Activated T-cell treated with anti-CD3 and anti-CD28 coated beads, Interleukin-2, amount 50 U/mL, for 4 hours (primary cell): Measurements from ENCODE around the gene SP140. TPM values are rescaled to one million over a fixed set of nuclear protein-coding genes. Genes with fewer than 3 reads are reported as not detected.
"Not testable (repeated sequence)": the region's sequence is repeated elsewhere in the genome, so short reads cannot be mapped to it uniquely, and the experiment has no call there.

Experiments used
- ATAC-seq, 2 donors: fragments of 200-7000 bp; cut with Tn5 transposase; one replicate each; pipeline ENCODE4 v1.10.0; 2021
- DNase-seq: peaks from one replicate; pipeline ENCODE4 v3.0.0-alpha.2; 2020
- H3K27me3 Mint-ChIP-seq: one replicate; pipeline ENCODE4 v1.8.0; 2021; ENCODE audit warnings: low read depth, mixed read lengths
- H3K36me3 Mint-ChIP-seq: one replicate; pipeline ENCODE4 v1.8.0; 2022; ENCODE audit warnings: mixed read lengths; ENCODE audit not compliant: insufficient read depth
- H3K4me1 Mint-ChIP-seq: one replicate; pipeline ENCODE4 v1.8.0; 2021; ENCODE audit warnings: low read depth, mixed read lengths
- H3K4me3 Mint-ChIP-seq: one replicate; pipeline ENCODE4 v1.8.0; 2021; ENCODE audit warnings: mild to moderate bottlenecking, moderate library complexity, mixed read lengths
- H3K9me3 Mint-ChIP-seq: one replicate; pipeline ENCODE4 v1.8.0; 2021; ENCODE audit warnings: mixed read lengths
- total RNA-seq, 3 donors: library from RNA; stranded (reverse); gene quantifications; one replicate each; pipeline ENCODE4 v1.2.1, GENCODE V29; 2021

SP140 gene
- total RNA-seq, 3 donors from 2014 or later: 38.4 to 50.6 (median 43.9) TPM

- H3K4me3 Mint-ChIP-seq: peak overlapping the region; percentile 31
- H3K27me3 Mint-ChIP-seq: no peaks in the 10 kb centered on the region
- ATAC-seq (peak in 1 of 2 donors; percentile 43), DNase-seq (no peak)
- H3K36me3 Mint-ChIP-seq: peaks cover 46% of the 10 kb centered on the region
- H3K4me1 Mint-ChIP-seq: peaks cover 57% of the 10 kb centered on the region
- peaks cover 8% of the 10 kb centered on the region for H3K9me3 Mint-ChIP-seq
Measured at GRCh38 chr2:230335864-230336506, 110.4 kb downstream of the SP140 start.

GRCh38 chr2:230341936-230342528, 116.5 kb downstream of the SP140 start:
- not testable (repeated sequence) for H3K27me3 Mint-ChIP-seq, ATAC-seq, DNase-seq
- Mint-ChIP-seq H3K9me3 (peaks cover 39% of the 10 kb centered on the region), H3K36me3 (peaks cover 52% of the 10 kb centered on the region), H3K4me3 (peak overlapping the region; percentile 19), H3K4me1 (peaks cover 42% of the 10 kb centered on the region)

- peaks cover 50% of the 10 kb centered on the region for H3K36me3 Mint-ChIP-seq
- not testable (repeated sequence) for ATAC-seq, H3K4me3 Mint-ChIP-seq, DNase-seq, H3K27me3 Mint-ChIP-seq
- H3K4me1 Mint-ChIP-seq: peaks cover 51% of the 10 kb centered on the region
- H3K9me3 Mint-ChIP-seq: peaks cover 42% of the 10 kb centered on the region
Measured at GRCh38 chr2:230343041-230343624, 117.6 kb downstream of the SP140 start.

GRCh38 chr2:230343747-230344146, 118.2 kb downstream of the SP140 start:
- ATAC-seq (peak; percentile 51 to 60), DNase-seq (no peak)
- Mint-ChIP-seq H3K4me1 (peaks cover 57% of the 10 kb centered on the region), H3K4me3 (no peak overlapping the region), H3K9me3 (peaks cover 42% of the 10 kb centered on the region), H3K27me3 (no peaks in the 10 kb centered on the region), H3K36me3 (peaks cover 50% of the 10 kb centered on the region)

GRCh38 chr2:230346465-230346864, 120.9 kb downstream of the SP140 start:
- Mint-ChIP-seq H3K9me3 (peaks cover 42% of the 10 kb centered on the region), H3K27me3 (no peaks in the 10 kb centered on the region), H3K36me3 (peaks cover 58% of the 10 kb centered on the region), H3K4me1 (peaks cover 77% of the 10 kb centered on the region), H3K4me3 (no peak overlapping the region)
- ATAC-seq (no peak), DNase-seq (no peak)

- no peak overlapping the region for H3K4me3 Mint-ChIP-seq
- ATAC-seq (peak; percentile 42 to 54), DNase-seq (no peak)
- peaks cover 60% of the 10 kb centered on the region for H3K36me3 Mint-ChIP-seq
- H3K4me1 Mint-ChIP-seq: peaks cover 79% of the 10 kb centered on the region
- peaks cover 42% of the 10 kb centered on the region for H3K9me3 Mint-ChIP-seq
- no peaks in the 10 kb centered on the region for H3K27me3 Mint-ChIP-seq
Measured at GRCh38 chr2:230346921-230347533, 121.5 kb downstream of the SP140 start.

- Mint-ChIP-seq H3K9me3 (peaks cover 34% of the 10 kb centered on the region), H3K36me3 (peaks cover 57% of the 10 kb centered on the region), H3K4me3 (peak overlapping the region; percentile 30), H3K4me1 (peaks cover 76% of the 10 kb centered on the region), H3K27me3 (no peaks in the 10 kb centered on the region)
- ATAC-seq: peak; percentile 63 to 74
- no peak for DNase-seq
Measured at GRCh38 chr2:230347659-230348305, 122.2 kb downstream of the SP140 start.

GRCh38 chr2:230348787-230349186, 123.3 kb downstream of the SP140 start:
- peaks cover 47% of the 10 kb centered on the region for H3K36me3 Mint-ChIP-seq

GRCh38 chr2:230356084-230356483, 130.5 kb downstream of the SP140 start:
- Mint-ChIP-seq H3K9me3 (no peaks in the 10 kb centered on the region), H3K4me3 (no peak overlapping the region), H3K27me3 (no peaks in the 10 kb centered on the region), H3K36me3 (peaks cover 47% of the 10 kb centered on the region), H3K4me1 (peaks cover 20% of the 10 kb centered on the region)
- ATAC-seq (no peak), DNase-seq (no peak)

More at GRCh38 chr2:230348787-230349186, 123.3 kb downstream of the SP140 start:
- H3K9me3 Mint-ChIP-seq: peaks cover 29% of the 10 kb centered on the region
- no peaks in the 10 kb centered on the region for H3K27me3 Mint-ChIP-seq
- DNase-seq (no peak), ATAC-seq (no peak)
- H3K4me3 Mint-ChIP-seq: peak overlapping the region; percentile 30
- peaks cover 69% of the 10 kb centered on the region for H3K4me1 Mint-ChIP-seq

- no peak for DNase-seq
- no peaks in the 10 kb centered on the region for H3K27me3 Mint-ChIP-seq
- H3K9me3 Mint-ChIP-seq: no peaks in the 10 kb centered on the region
- no peak overlapping the region for H3K4me3 Mint-ChIP-seq
- ATAC-seq: no peak
- H3K36me3 Mint-ChIP-seq: peaks cover 56% of the 10 kb centered on the region
- peaks cover 31% of the 10 kb centered on the region for H3K4me1 Mint-ChIP-seq
Measured at GRCh38 chr2:230358305-230358704, 132.8 kb downstream of the SP140 start.

- DNase-seq (no peak), ATAC-seq (no peak)
- Mint-ChIP-seq H3K27me3 (no peaks in the 10 kb centered on the region), H3K9me3 (no peaks in the 10 kb centered on the region), H3K36me3 (peaks cover 69% of the 10 kb centered on the region), H3K4me3 (no peak overlapping the region), H3K4me1 (peaks cover 31% of the 10 kb centered on the region)
Measured at GRCh38 chr2:230360028-230360427, 134.5 kb downstream of the SP140 start.

GRCh38 chr2:230362030-230362691, 136.6 kb downstream of the SP140 start:
- Mint-ChIP-seq H3K4me1 (peaks cover 39% of the 10 kb centered on the region), H3K4me3 (peak overlapping the region; percentile 24), H3K9me3 (no peaks in the 10 kb centered on the region)

More at GRCh38 chr2:230362030-230362691, 136.6 kb downstream of the SP140 start:
- DNase-seq: no peak
- Mint-ChIP-seq H3K27me3 (no peaks in the 10 kb centered on the region), H3K36me3 (peaks cover 74% of the 10 kb centered on the region)
- no peak for ATAC-seq
